ENCODE results near the gene ZBTB16.

DNA sequence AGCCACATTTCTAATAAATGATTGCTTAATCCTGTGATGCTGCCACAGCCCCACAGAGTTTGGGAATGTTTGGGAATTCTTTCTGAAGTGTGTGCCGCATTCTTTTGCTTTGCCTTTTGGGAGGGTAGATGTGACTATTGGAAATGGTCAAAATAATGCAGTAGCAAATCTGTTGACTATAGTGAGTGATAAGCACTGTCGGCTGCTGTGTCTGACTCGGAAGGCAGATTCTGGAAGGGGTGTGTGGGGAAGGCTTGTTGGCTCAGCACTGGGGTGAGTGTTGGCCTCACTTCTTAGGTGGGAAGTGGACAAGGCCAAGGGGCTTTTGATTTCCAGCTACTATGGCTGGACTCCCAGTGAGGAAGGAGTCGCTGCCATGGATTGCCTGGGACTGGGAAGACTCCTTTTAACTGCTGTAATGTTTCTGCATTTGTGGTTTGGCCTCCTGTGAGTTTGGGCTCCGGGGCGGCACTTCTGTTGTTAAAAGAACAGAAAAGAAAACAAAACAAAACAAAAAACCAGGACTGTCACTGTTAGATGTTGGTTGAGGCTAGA is 20.1 kb downstream of the ZBTB16 start:
- TF ChIP-seq, protein P1, sequence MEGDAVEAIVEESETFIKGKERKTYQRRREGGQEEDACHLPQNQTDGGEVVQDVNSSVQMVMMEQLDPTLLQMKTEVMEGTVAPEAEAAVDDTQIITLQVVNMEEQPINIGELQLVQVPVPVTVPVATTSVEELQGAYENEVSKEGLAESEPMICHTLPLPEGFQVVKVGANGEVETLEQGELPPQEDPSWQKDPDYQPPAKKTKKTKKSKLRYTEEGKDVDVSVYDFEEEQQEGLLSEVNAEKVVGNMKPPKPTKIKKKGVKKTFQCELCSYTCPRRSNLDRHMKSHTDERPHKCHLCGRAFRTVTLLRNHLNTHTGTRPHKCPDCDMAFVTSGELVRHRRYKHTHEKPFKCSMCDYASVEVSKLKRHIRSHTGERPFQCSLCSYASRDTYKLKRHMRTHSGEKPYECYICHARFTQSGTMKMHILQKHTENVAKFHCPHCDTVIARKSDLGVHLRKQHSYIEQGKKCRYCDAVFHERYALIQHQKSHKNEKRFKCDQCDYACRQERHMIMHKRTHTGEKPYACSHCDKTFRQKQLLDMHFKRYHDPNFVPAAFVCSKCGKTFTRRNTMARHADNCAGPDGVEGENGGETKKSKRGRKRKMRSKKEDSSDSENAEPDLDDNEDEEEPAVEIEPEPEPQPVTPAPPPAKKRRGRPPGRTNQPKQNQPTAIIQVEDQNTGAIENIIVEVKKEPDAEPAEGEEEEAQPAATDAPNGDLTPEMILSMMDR (IDR thresholded peaks at IDR 0.05): no peak
- no peak for TF ChIP-seq POLR2A (IDR thresholded peaks at IDR 0.05)

All from esophagus squamous epithelium (tissue), 4 donors.